Measurements from ENCODE around the gene TLR2. TPM values are rescaled to one million over a fixed set of nuclear protein-coding genes. Genes with fewer than 3 reads are reported as not detected.

TLR2 gene
- total RNA-seq, 1 experiment from 2014 or later = 0.90 TPM

DNA sequence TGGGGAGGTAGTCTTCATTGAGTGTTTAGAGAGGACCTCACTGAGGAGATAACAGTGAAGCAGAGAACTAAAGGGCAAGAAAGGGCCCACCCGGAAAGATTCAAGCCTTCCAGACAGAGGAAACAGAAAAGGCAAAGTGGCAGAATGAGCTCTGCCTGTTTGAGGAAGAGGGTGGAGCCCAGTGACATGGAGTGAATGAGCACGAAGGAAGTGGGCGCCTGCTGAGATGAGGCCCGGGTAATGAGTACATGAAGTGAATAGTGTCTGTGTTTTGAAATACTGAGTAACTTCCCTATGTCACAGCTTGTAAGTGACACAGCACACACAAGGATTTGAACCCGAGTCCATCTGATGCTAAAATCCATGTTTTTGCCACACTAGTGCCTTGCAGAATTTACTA lies 32.5 kb upstream of the TLR2 start:
- H4K20me1 ChIP-seq (ENCODE audit: control insufficient read depth, insufficient read depth, insufficient read length) = no peaks in the 10 kb centered on the region
- H3K56ac ChIP-seq (ENCODE audit: insufficient read length, low read depth, low read length) = no peak overlapping the region
- Mint-ChIP-seq H3K27me3 (ENCODE audit: low read depth) (peaks cover 2% of the 10 kb centered on the region), H3K4me1 (peaks cover 11 to 14% of the 10 kb centered on the region in 2 experiments), H3K9me3 (no peaks in the 10 kb centered on the region), H3K36me3 (ENCODE audit: insufficient read depth in 1 of 3, low read depth in 3 of 3) (no peaks in the 10 kb centered on the region), H3K4me3 (no peak overlapping the region), H3K27ac (peak overlapping the region in 1 of 3 experiments; percentile 74; a peak in 1 of 7 replicates)
- no peak overlapping the region for H3K9ac ChIP-seq (ENCODE audit: extremely low read depth, insufficient read length, low read length)
- H3K14ac ChIP-seq (ENCODE audit: insufficient read depth, low read length) = no peak overlapping the region
- H3K4ac ChIP-seq (ENCODE audit: low read depth, low read length) = no peak overlapping the region
- H3K9me3 ChIP-seq (ENCODE audit: control insufficient read depth, low read depth, low read length) = no peaks in the 10 kb centered on the region
- WGBS (ENCODE audit: extremely low coverage, insufficient read length, low lambda C conversion rate) = no CpG with 5 or more reads among the region's 5 CpGs
- H2BK15ac ChIP-seq (ENCODE audit: low read depth, low read length) = no peak overlapping the region
- no peak overlapping the region for H4K5ac ChIP-seq (ENCODE audit: insufficient read length, low read depth, low read length)
- H4K91ac ChIP-seq (ENCODE audit: insufficient read length, low read depth, low read length) = no peak overlapping the region
- no peak overlapping the region for H2BK12ac ChIP-seq (ENCODE audit: insufficient read length, low read depth, low read length)
- TF ChIP-seq, protein P1, sequence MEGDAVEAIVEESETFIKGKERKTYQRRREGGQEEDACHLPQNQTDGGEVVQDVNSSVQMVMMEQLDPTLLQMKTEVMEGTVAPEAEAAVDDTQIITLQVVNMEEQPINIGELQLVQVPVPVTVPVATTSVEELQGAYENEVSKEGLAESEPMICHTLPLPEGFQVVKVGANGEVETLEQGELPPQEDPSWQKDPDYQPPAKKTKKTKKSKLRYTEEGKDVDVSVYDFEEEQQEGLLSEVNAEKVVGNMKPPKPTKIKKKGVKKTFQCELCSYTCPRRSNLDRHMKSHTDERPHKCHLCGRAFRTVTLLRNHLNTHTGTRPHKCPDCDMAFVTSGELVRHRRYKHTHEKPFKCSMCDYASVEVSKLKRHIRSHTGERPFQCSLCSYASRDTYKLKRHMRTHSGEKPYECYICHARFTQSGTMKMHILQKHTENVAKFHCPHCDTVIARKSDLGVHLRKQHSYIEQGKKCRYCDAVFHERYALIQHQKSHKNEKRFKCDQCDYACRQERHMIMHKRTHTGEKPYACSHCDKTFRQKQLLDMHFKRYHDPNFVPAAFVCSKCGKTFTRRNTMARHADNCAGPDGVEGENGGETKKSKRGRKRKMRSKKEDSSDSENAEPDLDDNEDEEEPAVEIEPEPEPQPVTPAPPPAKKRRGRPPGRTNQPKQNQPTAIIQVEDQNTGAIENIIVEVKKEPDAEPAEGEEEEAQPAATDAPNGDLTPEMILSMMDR (conservative IDR thresholded peaks at IDR 0.05) = no peak
- no peak overlapping the region for H3K4me2 ChIP-seq (ENCODE audit: insufficient read depth, insufficient read length, low read length)
- H3T11ph ChIP-seq (ENCODE audit: low read length) = no peak overlapping the region
- no peak overlapping the region for H4K8ac ChIP-seq (replicated peaks; ENCODE audit: insufficient read length, low read depth, low read length)
- no peaks in the 10 kb centered on the region for H3K23me2 ChIP-seq (ENCODE audit: insufficient read length, low read depth, low read length, poor library complexity, severe bottlenecking)
- no peak overlapping the region for H3K27ac ChIP-seq (ENCODE audit: insufficient read length, low read depth, low read length)
- H3K79me1 ChIP-seq (ENCODE audit: insufficient read depth, low read depth, low read length, poor library complexity, severe bottlenecking) = no peaks in the 10 kb centered on the region
- H3K4me1 ChIP-seq (ENCODE audit: insufficient read depth, low read length) = 0 out of 2 replicates have a peak, but pooled peaks cover 4% of the 10 kb centered on the region
- no peak overlapping the region for H2BK5ac ChIP-seq (ENCODE audit: insufficient read length, low read length)
- no peak overlapping the region for H3K23ac ChIP-seq (ENCODE audit: insufficient read length, low read depth, low read length)
- no peaks in the 10 kb centered on the region for H3K27me3 ChIP-seq (ENCODE audit: insufficient read depth, low read length)
- H3K79me2 ChIP-seq (ENCODE audit: insufficient read depth, low read length) = no peaks in the 10 kb centered on the region
- no peak overlapping the region for H2BK20ac ChIP-seq (ENCODE audit: low read depth, low read length, poor library complexity, severe bottlenecking)
- no peak overlapping the region for H2AFZ ChIP-seq (ENCODE audit: low read length)
- no peak overlapping the region for H2BK120ac ChIP-seq (ENCODE audit: low read depth, low read length, poor library complexity, severe bottlenecking)
- no peak for DNase-seq
- H2AK5ac ChIP-seq (ENCODE audit: insufficient read length, low read length) = no peak overlapping the region
- H3K18ac ChIP-seq (ENCODE audit: insufficient read length, low read depth, low read length) = no peak overlapping the region
